Upper lobe of right lung (tissue), 1 donor: ENCODE measurements around the gene CREB3L1. TPM values are rescaled to one million over a fixed set of nuclear protein-coding genes. Genes with fewer than 3 reads are reported as not detected.
"Not testable (repeated sequence)": the region's sequence is repeated elsewhere in the genome, so short reads cannot be mapped to it uniquely, and the experiment has no call there.

ENCODE experiments used
- ATAC-seq: fragments of 200-7000 bp; cut with Tn5 transposase; one replicate; pipeline ENCODE4 v1.9.1; 2020; ENCODE audit warnings: mild to moderate bottlenecking, moderate library complexity
- DNase-seq: peaks from one replicate; pipeline ENCODE4 v3.0.0-alpha.2; 2020
- H3K27ac ChIP-seq: fragments of 200-600 bp; one replicate; pipeline ENCODE4 v1.8.0; 2022
- H3K27me3 ChIP-seq: fragments of 200-600 bp; one replicate; pipeline ENCODE4 v1.8.0; 2022; ENCODE audit warnings: mild to moderate bottlenecking
- H3K36me3 ChIP-seq: fragments of 200-600 bp; one replicate; pipeline ENCODE4 v1.8.0; 2022
- H3K4me1 ChIP-seq: fragments of 200-600 bp; one replicate; pipeline ENCODE4 v1.8.0; 2022
- H3K4me3 ChIP-seq: fragments of 200-600 bp; one replicate; pipeline ENCODE4 v1.8.0; 2022; ENCODE audit warnings: mild to moderate bottlenecking
- H3K9me3 ChIP-seq: fragments of 200-600 bp; one replicate; pipeline ENCODE4 v1.8.0; 2022
- intact Hi-C: fragments of 100-400 bp; cut with DNase I; formaldehyde crosslinking; loops from one replicate; pipeline ENCODE4 v1.11.0; 2022
- total RNA-seq: library from RNA; stranded (reverse); fragmentation: NEBNext Ultra II Directional; extraction: Animal tissue kit (Norgen Biotek cat#: 25700); gene quantifications from one replicate; pipeline ENCODE4 v1.2.1, GENCODE V29; 2021
- TF ChIP-seq, protein P1 (sequence below): fragments of 200-600 bp; IDR thresholded peaks from one replicate; pipeline ENCODE4 v1.8.0; 2022; ENCODE audit warnings: antibody characterized with exemption
- donor health status: DM: no; HTN: yes; CAD: no; lungs with severe emphysema.

CREB3L1 gene
- total RNA-seq, 1 donor from 2014 or later: 47.4 TPM

DNA sequence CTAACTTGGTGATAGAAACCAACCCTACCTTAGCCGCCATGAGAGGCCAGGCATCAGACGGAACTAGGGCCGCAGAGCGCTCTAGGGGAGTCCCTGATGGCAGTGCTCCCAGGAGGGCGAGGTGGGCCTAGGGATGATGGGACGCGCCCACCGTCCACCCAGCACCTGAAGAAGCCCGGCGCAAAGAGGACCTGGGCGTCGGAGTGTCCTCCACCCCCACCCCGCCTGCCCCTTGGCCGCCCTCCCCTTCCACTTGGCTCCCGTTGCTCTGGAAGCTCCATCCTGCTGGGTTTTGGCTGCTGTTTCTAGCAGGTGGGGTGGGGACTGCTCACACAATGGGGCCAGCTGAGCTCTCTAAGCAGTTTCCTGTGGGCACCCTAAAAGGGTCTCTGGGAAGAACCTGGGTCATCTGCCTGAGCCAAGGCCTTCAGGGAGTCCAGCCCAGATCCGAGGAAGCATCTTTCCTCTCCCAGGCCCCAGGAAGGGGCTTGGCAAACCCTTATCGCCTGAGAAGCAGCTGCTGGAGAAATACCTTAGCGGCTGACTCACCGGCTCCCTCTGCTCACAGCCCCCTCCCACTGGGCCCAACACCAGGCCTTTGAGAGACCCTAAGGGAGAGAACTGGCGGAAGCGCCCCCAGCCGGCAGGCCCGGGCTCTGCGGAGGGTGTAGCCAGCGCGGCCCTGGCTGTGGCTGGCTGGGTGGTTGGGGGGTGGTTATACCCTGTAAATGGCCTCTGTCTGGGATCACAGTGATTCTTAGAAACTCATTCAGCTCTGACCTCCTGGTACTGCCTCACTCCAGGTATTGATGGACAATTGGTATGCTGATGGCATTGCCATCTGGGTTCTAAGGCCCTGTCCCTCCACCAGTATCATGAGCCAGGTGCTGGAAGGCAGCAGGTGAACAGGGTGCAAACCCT is 19.3 kb downstream of the CREB3L1 start:
- Histone ChIP-seq H3K4me1 (peaks cover 28% of the 10 kb centered on the region), H3K4me3 (no peak overlapping the region), H3K27me3 (peaks cover 11% of the 10 kb centered on the region), H3K36me3 (no peaks in the 10 kb centered on the region), H3K9me3 (no peaks in the 10 kb centered on the region), H3K27ac (no peak overlapping the region)
- TF ChIP-seq, protein P1, sequence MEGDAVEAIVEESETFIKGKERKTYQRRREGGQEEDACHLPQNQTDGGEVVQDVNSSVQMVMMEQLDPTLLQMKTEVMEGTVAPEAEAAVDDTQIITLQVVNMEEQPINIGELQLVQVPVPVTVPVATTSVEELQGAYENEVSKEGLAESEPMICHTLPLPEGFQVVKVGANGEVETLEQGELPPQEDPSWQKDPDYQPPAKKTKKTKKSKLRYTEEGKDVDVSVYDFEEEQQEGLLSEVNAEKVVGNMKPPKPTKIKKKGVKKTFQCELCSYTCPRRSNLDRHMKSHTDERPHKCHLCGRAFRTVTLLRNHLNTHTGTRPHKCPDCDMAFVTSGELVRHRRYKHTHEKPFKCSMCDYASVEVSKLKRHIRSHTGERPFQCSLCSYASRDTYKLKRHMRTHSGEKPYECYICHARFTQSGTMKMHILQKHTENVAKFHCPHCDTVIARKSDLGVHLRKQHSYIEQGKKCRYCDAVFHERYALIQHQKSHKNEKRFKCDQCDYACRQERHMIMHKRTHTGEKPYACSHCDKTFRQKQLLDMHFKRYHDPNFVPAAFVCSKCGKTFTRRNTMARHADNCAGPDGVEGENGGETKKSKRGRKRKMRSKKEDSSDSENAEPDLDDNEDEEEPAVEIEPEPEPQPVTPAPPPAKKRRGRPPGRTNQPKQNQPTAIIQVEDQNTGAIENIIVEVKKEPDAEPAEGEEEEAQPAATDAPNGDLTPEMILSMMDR: peak; percentile 42
- intact Hi-C loops: no loop called here
- ATAC-seq (peak; percentile 6), DNase-seq (no peak)

GRCh38 chr11:46298699-46299433 is 21.4 kb downstream of the CREB3L1 start:
- peaks cover 23% of the 10 kb centered on the region for H3K4me1 ChIP-seq
- ATAC-seq: no peak

GRCh38 chr11:46299451-46299961 is 22.0 kb downstream of the CREB3L1 start:
- ATAC-seq: no peak
- Histone ChIP-seq H3K27ac (no peak overlapping the region), H3K4me3 (no peak overlapping the region), H3K9me3 (no peaks in the 10 kb centered on the region), H3K27me3 (peaks cover 11% of the 10 kb centered on the region), H3K4me1 (peaks cover 23% of the 10 kb centered on the region), H3K36me3 (no peaks in the 10 kb centered on the region)
- DNase-seq: no peak
- intact Hi-C loops: no loop called here
- TF ChIP-seq, protein P1: no peak

More at GRCh38 chr11:46298699-46299433, 21.4 kb downstream of the CREB3L1 start:
- Histone ChIP-seq H3K4me3 (no peak overlapping the region), H3K9me3 (no peaks in the 10 kb centered on the region), H3K27me3 (peaks cover 11% of the 10 kb centered on the region), H3K27ac (no peak overlapping the region), H3K36me3 (no peaks in the 10 kb centered on the region)
- no peak for DNase-seq
- TF ChIP-seq, protein P1: no peak
- intact Hi-C loops: no loop called here

GRCh38 chr11:46300270-46300669 is 22.8 kb downstream of the CREB3L1 start:
- ATAC-seq (no peak), DNase-seq (no peak)
- no peaks in the 10 kb centered on the region for H3K36me3 ChIP-seq
- peaks cover 18% of the 10 kb centered on the region for H3K4me1 ChIP-seq
- H3K9me3 ChIP-seq: no peaks in the 10 kb centered on the region
- TF ChIP-seq, protein P1: no peak
- H3K27ac ChIP-seq: no peak overlapping the region
- peaks cover 11% of the 10 kb centered on the region for H3K27me3 ChIP-seq
- intact Hi-C loops: no loop called here
- H3K4me3 ChIP-seq: no peak overlapping the region

DNA sequence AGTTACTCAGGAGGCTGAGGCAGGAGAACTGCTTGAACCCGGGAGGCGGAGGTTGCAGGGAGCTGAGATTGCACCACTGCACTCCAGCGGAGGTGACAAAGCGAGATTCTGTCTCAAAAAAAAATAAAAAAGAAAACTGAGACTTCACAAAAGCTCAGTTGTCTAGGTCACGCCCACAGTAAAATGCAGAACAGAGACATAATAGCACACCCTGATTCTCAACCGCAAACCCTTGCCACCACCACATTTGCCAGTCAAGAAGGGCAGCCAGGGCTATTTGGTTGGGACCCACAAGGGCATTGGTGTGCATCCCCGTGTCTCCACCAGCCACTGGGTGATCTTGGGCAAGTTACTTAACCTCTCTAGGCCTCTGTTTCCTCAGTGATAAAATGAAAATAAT is 25.4 kb downstream of the CREB3L1 start:
- intact Hi-C loops: no loop called here
- H3K4me3 ChIP-seq: no peak overlapping the region
- H3K9me3 ChIP-seq: no peaks in the 10 kb centered on the region
- no peak overlapping the region for H3K27ac ChIP-seq
- ATAC-seq: no peak
- no peak for DNase-seq
- TF ChIP-seq, protein P1: no peak
- no peaks in the 10 kb centered on the region for H3K36me3 ChIP-seq
- no peaks in the 10 kb centered on the region for H3K27me3 ChIP-seq
- H3K4me1 ChIP-seq: no peaks in the 10 kb centered on the region

- H3K9me3 ChIP-seq, H3K27ac ChIP-seq, DNase-seq, H3K27me3 ChIP-seq, H3K4me1 ChIP-seq, intact Hi-C loops, ATAC-seq, H3K36me3 ChIP-seq, H3K4me3 ChIP-seq: not testable (repeated sequence)
Observed at GRCh38 chr11:46304036-46304435, 26.6 kb downstream of the CREB3L1 start.
